22Rv1 (cell line): Measurements from ENCODE around the gene PTPRG.

ENCODE experiments used
- CTCF ChIP-seq: fragments of 450-650 bp; IDR thresholded peaks from 2 replicates; pipeline ENCODE4 v1.5.1; 2017; ENCODE audit warnings: mild to moderate bottlenecking
- ZFX ChIP-seq: fragments of 450-650 bp; IDR thresholded peaks from 2 replicates; pipeline ENCODE4 v1.6.1; 2017; ENCODE audit warnings: antibody characterized with exemption, borderline replicate concordance

- TF ChIP-seq CTCF, result no peak
- TF ChIP-seq ZFX, result no peak
Measured at GRCh38 chr3:61582287-61582686, 20.9 kb downstream of the PTPRG start.
